NCI-H2227 (cell line): Measurements from ENCODE around the gene LCE5A.
"Not testable (repeated sequence)": the region's sequence is repeated elsewhere in the genome, so short reads cannot be mapped to it uniquely, and the experiment has no call there.

ENCODE experiments used
- DNase-seq: peaks from one replicate; lab custom pipeline; 2025; ENCODE audit not compliant: unreplicated experiment; lab: John Stamatoyannopoulos, UW

Gene LCE5A

DNA sequence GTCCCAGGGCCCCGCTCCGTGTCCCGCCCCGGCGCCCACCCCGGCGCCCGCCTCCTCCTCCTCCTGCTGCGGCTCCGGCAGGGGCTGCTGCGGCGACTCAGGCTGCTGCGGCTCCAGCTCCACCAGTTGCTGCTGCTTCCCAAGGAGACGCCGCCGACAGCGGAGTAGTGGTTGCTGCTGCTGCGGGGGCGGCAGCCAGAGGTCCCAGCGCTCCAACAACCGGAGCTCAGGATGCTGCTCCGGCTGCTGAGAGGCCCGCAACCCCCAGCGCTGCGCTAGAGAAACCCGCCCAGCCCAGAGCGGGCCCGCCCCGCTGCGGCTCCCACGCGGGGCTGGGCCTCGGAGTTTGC is 4.8 kb downstream of the LCE5A start:
- no peak for DNase-seq

DNA sequence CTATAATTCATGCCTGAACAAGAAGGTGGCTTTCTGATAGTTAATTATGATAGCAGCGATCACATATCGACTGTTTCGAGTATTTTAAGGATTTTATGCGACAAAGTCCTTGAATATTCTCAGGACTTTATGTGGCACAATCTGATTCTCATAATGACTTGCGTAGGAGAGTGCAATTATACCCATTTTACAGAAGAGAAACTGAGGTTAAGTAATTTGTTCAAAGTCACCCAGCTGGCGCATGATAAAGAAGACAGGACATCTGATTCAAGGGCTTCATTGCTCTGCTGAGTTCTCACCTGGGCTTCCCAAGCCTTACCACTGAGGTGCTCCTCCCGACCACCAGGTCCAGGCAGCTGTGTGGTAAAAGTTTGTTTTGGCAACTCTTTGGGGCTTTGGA is 5.5 kb downstream of the LCE5A start:
- no peak for DNase-seq

DNA sequence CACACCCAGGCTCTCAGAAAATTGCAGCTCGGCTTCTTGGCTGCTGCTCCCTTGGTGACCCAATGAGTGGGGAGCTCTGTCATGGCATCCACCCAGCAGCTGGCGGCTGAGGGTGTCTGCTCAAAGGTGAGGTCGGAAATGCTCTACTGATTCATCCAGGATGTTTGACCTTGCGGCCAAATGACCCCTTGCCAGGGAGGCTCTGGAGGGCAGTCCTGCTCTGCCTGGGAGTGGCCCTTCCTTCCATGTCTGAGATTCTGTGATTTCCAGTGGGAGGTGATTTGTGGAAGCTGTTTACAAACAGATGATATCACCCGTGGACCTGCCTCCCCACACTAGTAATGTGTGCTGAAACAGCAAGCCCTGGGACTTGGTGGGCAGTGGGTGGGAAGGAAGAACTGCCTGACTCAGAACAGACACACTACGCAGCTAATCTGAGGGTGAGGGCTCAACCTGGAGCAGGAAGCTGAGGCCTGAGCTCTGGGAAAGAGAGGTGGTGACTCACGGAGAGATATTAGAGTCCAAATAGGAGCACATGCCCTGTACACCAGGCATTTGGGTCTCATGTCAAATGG is 6.7 kb downstream of the LCE5A start:
- no peak for DNase-seq

DNA sequence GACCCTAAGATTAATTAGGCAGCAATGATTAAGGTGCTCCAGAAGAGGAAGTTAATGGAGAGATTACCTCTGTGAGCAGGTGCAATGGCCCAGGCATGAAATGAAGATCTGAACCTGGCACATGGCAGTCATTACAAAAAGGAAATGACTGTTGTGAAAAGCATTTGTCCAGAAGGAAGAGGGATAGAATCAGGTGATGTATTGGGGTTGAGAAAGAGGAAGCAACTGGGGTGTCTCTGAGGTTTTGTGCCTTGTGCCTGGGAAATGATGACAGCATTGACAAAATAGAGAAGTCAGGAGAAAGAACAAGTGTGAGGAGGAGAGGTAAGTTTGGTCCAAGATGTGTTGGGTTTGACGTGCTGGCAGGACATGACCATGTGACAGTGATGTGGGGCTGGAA is 9.2 kb downstream of the LCE5A start:
- no peak for DNase-seq

DNA sequence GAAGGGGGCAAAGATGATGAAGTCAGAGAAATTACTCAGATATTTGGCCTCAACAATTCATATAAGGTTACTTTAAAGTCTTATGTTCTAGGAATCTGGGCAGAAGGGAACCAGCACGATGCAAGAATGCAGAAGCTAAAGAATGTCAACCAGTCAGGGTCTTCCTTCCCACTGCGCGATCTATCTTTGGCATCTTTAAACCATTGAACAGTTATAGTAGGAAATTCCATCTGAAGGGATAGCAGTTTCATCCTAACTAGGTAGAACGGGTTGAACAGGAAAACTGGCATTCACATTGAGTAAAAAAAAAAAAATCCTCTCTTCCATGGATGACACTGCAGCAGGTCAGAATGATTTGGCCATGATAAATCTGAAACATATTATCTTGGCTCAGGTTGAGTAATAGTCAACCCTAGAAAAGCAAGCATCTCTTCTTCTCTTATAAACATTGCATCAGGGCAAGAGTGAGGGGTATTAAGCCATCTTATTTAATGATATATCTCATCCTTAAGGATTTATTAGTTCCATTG is 10.0 kb downstream of the LCE5A start:
- DNase-seq: no peak

DNA sequence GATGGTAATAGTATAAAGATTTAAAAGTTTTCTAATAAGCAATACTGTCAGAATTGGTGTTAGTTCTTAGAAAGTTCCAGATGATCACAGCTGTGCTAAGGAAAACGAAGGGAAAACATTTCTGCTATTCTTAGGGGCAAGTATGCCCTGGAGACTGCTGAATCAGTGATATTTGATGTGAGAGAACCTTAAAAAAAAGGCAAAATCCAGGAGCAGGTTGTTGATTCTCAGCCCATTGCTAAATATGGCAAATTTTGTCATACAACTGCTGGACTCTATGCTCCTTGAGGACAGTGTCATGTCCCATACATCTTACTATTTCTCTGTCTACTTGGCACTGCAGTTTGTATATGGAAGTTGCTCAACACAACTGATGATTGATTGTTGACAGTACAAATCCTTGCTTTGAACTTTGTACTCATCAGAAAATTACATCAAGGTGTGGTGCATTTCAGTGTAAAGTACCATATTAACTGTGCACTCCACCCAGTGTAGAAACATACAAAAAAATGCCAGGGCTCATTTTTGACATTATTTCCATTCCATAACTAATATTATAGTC is 14.6 kb downstream of the LCE5A start:
- DNase-seq: no peak

DNA sequence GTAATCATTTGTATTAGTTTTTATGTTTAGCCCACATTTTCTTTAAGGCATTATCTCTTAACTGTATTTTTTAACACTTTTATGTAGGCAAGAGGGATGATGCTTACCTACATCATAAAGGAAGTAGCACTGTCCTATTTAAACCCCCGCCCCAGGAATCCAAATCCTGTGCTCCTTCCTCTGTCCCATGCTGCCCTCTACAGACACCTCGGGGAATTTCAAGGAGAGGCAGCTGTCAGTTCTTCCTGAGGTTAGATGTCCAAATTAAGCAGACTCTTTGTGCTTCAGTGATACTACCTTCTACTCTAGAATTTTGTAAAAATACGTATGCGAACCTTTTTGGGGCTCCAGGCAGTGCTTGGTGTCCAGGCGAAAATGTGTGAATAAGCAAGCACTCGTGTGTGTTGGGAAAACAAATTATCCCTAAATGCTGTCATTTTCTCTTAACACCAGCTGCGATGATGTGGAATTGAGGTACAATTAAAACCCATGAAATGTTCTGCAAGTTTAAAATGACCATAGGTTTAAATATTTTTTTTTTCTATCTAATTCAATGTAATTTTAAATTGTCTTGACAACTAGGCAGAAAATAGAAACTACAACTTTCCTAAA is 22.8 kb downstream of the LCE5A start:
- DNase-seq: no peak

DNA sequence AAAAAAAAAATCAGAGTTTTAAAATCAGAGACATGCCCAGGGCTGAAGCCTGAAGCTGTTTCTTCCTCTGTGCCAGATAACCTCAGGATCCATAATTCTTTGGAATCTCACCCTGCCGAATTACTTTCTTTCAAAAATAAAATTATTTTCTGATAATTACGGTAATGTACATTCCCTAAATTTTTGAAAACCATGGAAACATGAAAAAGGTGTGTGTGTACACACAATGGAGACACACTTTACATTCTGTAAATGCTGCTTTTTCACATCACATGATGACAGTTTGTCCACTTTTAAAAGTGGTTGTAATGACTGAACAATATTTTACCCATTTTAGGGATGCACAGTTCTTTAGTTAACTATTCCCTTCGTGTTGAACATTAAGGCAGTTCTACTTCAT is 25.2 kb downstream of the LCE5A start:
- DNase-seq: no peak

DNA sequence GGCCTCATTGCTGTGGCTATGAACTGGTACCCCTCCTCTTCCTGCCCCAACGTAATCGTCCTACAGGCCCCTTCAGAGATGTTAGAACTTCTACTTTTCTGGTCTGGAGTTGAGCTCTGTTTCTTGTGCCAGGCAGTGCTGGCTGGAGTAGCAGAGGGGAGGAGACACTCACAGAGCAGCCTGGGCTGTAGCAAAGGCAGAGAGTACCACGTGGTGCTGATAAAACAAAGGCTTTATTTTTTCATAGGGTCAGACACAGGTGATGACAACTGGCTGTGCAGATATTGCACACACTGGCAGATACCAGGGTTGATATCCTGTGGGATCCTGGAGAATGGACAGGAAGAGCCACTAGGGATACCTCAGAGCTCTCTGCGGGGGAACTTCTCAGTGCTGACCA is 26.9 kb downstream of the LCE5A start:
- DNase-seq: no peak

DNA sequence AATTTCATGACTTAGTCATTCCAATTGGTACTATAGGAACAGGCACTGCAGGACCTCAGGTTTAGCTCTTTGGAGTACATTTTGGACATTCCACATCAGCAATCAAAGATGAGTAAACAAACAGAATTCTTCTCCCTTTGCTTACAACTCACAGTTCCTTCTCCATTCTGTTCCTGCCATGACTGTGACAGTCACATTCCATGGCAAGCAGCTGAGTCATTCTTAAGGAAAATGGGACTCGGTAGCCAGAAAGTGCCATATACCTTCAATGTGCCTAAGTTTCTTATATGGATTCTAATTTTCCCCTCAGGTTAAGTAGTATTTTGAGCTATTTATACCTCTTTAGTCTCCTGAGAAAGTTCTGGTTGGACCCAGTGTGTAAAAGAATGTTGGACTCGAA is 29.3 kb downstream of the LCE5A start:
- DNase-seq: no peak

DNA sequence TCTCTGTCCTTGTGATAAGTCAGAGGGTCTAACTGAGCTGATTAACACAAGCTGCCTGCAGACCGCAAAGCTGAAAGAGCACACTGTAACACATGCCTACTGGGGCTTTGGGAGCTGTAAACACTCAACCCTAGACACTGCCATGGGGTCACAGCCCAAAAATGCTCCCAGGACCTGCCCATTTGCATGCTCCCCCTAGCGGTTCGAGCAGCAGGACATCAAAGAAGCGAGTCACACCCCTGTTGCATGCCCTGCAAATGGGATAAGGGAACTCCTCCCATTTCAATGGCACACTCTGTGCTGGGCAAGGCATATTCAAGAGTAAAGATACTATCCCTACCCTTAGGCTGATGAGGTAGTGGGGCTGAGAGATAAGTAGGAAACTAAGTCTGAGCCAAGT is 33.2 kb downstream of the LCE5A start:
- no peak for DNase-seq

DNA sequence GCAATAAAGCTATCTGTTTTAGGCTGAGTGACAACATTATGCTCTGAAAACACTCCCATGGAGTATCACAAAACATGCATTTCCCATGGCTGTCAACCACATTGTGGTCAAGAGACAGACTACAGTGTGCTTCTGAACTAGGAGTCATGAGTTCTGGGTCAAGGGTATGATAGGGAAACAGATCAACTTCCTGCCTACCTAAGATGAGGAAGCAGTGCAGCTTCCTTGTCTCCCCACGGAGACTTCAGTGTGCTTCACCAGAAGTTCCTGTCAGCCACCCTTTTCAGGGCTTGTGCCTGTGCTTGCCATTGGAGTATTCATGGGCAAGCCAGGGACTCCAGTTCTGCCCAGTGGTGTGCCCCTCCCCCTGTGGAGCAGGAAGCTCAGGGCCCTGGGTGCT is 36.1 kb downstream of the LCE5A start:
- no peak for DNase-seq

DNA sequence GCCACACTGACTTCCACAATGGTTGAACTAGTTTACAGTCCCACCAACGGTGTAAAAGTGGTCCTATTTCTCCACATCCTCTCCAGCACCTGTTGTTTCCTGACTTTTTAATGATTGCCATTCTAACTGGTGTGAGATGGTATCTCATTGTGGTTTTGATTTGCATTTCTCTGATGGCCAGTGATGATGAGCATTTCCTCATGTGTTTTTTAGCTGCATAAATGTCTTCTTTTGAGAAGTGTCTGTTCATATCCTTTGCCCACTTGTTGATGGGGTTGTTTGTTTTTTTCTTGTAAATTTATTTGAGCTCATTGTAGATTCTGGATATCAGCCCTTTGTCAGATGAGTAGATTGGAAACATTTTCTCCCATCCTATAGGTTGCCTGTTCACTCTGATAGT is 37.8 kb downstream of the LCE5A start:
- DNase-seq: not testable (repeated sequence)
